ENCODE measurements around the gene ATP23.
A peak's percentile ranks its signal among the peaks of the same experiment; 100 is the strongest.

Gene ATP23

DNA sequence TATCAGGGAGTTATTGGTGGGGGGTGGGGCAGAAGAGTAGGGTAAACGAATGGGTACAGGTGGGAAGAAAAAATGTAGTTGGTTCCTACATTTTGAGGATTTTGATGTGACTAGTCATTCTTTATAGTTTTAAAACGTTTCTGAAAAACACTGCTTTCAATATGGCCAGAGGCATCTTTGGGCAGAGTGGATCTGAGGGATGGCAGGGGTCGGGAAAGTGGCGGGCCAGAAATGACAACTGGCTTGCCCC is 527 bp upstream of the ATP23 start:
- TF ChIP-seq GABPA (IDR thresholded peaks at IDR 0.05; ENCODE audit: low read depth) (no peak), POLR2AphosphoS5 (IDR thresholded peaks at IDR 0.05; ENCODE audit: low read depth) (no peak), SPI1 (IDR thresholded peaks at IDR 0.05; ENCODE audit: borderline replicate concordance, low read depth) (no peak)
- TF ChIP-seq, protein P1, sequence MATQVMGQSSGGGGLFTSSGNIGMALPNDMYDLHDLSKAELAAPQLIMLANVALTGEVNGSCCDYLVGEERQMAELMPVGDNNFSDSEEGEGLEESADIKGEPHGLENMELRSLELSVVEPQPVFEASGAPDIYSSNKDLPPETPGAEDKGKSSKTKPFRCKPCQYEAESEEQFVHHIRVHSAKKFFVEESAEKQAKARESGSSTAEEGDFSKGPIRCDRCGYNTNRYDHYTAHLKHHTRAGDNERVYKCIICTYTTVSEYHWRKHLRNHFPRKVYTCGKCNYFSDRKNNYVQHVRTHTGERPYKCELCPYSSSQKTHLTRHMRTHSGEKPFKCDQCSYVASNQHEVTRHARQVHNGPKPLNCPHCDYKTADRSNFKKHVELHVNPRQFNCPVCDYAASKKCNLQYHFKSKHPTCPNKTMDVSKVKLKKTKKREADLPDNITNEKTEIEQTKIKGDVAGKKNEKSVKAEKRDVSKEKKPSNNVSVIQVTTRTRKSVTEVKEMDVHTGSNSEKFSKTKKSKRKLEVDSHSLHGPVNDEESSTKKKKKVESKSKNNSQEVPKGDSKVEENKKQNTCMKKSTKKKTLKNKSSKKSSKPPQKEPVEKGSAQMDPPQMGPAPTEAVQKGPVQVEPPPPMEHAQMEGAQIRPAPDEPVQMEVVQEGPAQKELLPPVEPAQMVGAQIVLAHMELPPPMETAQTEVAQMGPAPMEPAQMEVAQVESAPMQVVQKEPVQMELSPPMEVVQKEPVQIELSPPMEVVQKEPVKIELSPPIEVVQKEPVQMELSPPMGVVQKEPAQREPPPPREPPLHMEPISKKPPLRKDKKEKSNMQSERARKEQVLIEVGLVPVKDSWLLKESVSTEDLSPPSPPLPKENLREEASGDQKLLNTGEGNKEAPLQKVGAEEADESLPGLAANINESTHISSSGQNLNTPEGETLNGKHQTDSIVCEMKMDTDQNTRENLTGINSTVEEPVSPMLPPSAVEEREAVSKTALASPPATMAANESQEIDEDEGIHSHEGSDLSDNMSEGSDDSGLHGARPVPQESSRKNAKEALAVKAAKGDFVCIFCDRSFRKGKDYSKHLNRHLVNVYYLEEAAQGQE (IDR thresholded peaks at IDR 0.05; ENCODE audit: insufficient replicate concordance, low read depth), result no peak
- TF ChIP-seq, protein P2, sequence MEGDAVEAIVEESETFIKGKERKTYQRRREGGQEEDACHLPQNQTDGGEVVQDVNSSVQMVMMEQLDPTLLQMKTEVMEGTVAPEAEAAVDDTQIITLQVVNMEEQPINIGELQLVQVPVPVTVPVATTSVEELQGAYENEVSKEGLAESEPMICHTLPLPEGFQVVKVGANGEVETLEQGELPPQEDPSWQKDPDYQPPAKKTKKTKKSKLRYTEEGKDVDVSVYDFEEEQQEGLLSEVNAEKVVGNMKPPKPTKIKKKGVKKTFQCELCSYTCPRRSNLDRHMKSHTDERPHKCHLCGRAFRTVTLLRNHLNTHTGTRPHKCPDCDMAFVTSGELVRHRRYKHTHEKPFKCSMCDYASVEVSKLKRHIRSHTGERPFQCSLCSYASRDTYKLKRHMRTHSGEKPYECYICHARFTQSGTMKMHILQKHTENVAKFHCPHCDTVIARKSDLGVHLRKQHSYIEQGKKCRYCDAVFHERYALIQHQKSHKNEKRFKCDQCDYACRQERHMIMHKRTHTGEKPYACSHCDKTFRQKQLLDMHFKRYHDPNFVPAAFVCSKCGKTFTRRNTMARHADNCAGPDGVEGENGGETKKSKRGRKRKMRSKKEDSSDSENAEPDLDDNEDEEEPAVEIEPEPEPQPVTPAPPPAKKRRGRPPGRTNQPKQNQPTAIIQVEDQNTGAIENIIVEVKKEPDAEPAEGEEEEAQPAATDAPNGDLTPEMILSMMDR (IDR thresholded peaks at IDR 0.05; ENCODE audit: insufficient read depth, low read length), result no peak
- Histone ChIP-seq H3K4me3 (replicated peaks; ENCODE audit: insufficient read depth, low read length) (peak overlapping the region; percentile 35), H3K27ac (replicated peaks) (peak overlapping the region; percentile 100)

DNA sequence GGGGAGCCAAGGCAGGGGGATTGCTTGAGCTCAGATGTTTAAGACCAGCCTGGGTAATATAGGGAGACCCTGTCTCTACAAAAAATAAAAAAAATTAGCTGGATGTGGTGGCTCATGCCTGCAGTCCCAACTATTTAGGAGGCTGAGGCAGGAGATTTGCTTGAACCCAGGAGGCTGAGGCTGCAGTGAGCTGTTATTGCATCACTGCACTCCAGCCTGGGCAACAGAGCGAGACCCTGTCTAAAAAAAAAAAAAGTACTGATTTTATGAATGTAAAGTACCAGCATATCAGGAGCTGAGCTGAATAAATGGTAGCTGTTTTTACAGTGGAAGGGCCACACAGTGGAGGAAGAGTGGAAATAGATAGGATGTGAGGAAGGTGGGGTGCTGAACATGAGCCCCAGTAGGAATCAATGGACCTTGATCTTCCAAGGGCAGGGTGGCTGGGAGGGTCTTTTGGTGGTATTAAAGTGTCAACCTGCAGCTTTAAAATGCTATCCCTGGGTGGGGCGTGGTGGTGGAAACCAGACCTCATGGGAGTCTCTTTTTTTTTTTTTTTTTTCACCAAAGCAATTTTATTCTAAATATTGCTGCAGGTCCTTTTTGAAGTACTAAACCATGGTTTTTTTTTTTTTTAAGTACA is 2.2 kb downstream of the ATP23 start:
- no peak overlapping the region for H3K27ac ChIP-seq (replicated peaks)
- TF ChIP-seq GABPA (IDR thresholded peaks at IDR 0.05; ENCODE audit: low read depth) (no peak), POLR2AphosphoS5 (IDR thresholded peaks at IDR 0.05; ENCODE audit: low read depth) (no peak), SPI1 (IDR thresholded peaks at IDR 0.05; ENCODE audit: borderline replicate concordance, low read depth) (no peak)
- TF ChIP-seq, protein P2 (IDR thresholded peaks at IDR 0.05; ENCODE audit: insufficient read depth, low read length), result no peak
- TF ChIP-seq, protein P1 (IDR thresholded peaks at IDR 0.05; ENCODE audit: insufficient replicate concordance, low read depth), result no peak
- H3K27me3 ChIP-seq (ENCODE audit: insufficient read depth, poor library complexity, severe bottlenecking), result no peaks in the 10 kb centered on the region
- H3K4me3 ChIP-seq (replicated peaks; ENCODE audit: insufficient read depth, low read length), result no peak overlapping the region; the same call in 1 of the 2 replicates
- no peak for DNase-seq (ENCODE audit: low read depth in 1 of 2, low spot score in 1 of 2)

More for the DNA sequence above, 527 bp upstream of the ATP23 start:
- H3K27me3 ChIP-seq (ENCODE audit: insufficient read depth, poor library complexity, severe bottlenecking), result no peaks in the 10 kb centered on the region
- no peak for DNase-seq (ENCODE audit: low read depth in 1 of 2, low spot score in 1 of 2)

DNA sequence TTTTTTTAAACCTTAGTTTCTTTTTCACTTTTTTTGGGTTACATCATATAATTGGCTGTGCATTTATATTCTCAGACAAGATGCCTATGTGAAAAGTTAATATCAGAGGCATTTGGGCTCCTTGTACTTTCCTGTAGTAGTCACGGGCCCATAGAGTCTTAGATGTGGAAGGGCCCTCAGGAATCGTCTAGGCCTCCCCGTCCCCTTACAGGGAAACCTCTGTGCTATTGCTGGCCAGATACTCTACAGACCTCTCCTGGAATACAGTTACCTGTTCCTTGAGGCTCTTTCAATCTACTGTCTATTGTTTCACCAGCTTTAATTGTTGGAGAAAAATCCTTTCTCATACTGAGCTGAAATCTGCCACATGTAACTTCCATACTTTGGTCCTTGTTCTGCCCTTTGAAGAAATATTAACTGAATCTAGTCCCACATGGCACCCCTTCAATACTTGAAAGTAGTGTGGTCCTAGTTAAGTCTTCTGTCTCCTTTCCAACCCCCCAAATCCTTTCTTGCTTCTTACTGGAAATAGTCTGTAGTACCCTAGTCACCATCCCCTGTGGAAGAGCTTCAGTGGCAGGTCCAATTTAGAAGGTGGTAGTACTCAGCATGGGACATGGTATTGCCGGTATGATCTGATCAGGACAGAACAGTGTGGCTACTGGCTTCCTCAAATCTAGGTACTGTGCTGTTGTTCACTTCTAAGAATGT is 3.1 kb downstream of the ATP23 start:
- H3K27me3 ChIP-seq (ENCODE audit: insufficient read depth, poor library complexity, severe bottlenecking), result no peaks in the 10 kb centered on the region
- TF ChIP-seq, protein P1 (IDR thresholded peaks at IDR 0.05; ENCODE audit: insufficient replicate concordance, low read depth), result no peak
- TF ChIP-seq, protein P2 (IDR thresholded peaks at IDR 0.05; ENCODE audit: insufficient read depth, low read length), result no peak
- no peak for TF ChIP-seq POLR2AphosphoS5 (IDR thresholded peaks at IDR 0.05; ENCODE audit: low read depth)
- no peak for TF ChIP-seq GABPA (IDR thresholded peaks at IDR 0.05; ENCODE audit: low read depth)
- no peak for TF ChIP-seq SPI1 (IDR thresholded peaks at IDR 0.05; ENCODE audit: borderline replicate concordance, low read depth)
- DNase-seq (ENCODE audit: low read depth in 1 of 2, low spot score in 1 of 2), result no peak
- no peak overlapping the region for H3K4me3 ChIP-seq (replicated peaks; ENCODE audit: insufficient read depth, low read length)
- no peak overlapping the region for H3K27ac ChIP-seq (replicated peaks)
